DND-41 (cell line): ENCODE results near the gene CLEC19A.

ENCODE experiments used
- ATAC-seq: fragments of 200-7000 bp; cut with Tn5 transposase; 3 replicates; pipeline ENCODE4 v1.9.1; 2021; ENCODE audit warnings: low read depth; ENCODE audit not compliant: insufficient read depth
- DNase-seq: peaks from one replicate; pipeline ENCODE4 v3.0.0-alpha.2; 2020
- H2AFZ ChIP-seq: 2 replicates; pipeline ENCODE4 v1.6.0; 2012; ENCODE audit warnings: low read depth, low read length
- H3K27ac ChIP-seq: 2 replicates; pipeline ENCODE4 v1.5.1; 2012; ENCODE audit warnings: low read length, inconsistent platforms
- H3K27me3 ChIP-seq: fragments of 200-600 bp; sonication (generic); 2 replicates; pipeline ENCODE4 v1.6.0; 2012; ENCODE audit warnings: low read length, mild to moderate bottlenecking, inconsistent platforms; ENCODE audit not compliant: insufficient read depth, poor library complexity
- H3K36me3 ChIP-seq: 2 replicates; pipeline ENCODE4 v1.5.1; 2012; ENCODE audit warnings: low read length, inconsistent platforms; ENCODE audit not compliant: insufficient read depth
- H3K4me1 ChIP-seq: 2 replicates; pipeline ENCODE4 v1.5.1; 2012; ENCODE audit warnings: mild to moderate bottlenecking, low read length; ENCODE audit not compliant: insufficient read depth
- H3K4me2 ChIP-seq: 2 replicates; pipeline ENCODE4 v1.6.0; 2012; ENCODE audit warnings: mild to moderate bottlenecking, moderate library complexity, low read length, inconsistent platforms; ENCODE audit not compliant: insufficient read depth
- H3K4me3 ChIP-seq, 2 experiments: fragments of 200-600 bp in 1 of 2; shearing (Covaris generic) in 1 of 2; 2 replicates each; pipeline ENCODE4 v1.5.1; 2012 to 2016; ENCODE audit warnings: inconsistent platforms in 2 of 2, low read length in 2 of 2, mild to moderate bottlenecking in 2 of 2, low read depth in 1 of 2, moderate library complexity in 1 of 2
- H3K79me2 ChIP-seq: 2 replicates; pipeline ENCODE4 v1.6.0; 2012; ENCODE audit warnings: low read length, inconsistent platforms; ENCODE audit not compliant: insufficient read depth
- H3K9ac ChIP-seq: 2 replicates; pipeline ENCODE4 v1.6.0; 2012; ENCODE audit warnings: low read depth, mild to moderate bottlenecking, inconsistent platforms, low read length, moderate library complexity
- H3K9me3 ChIP-seq: 2 replicates; pipeline ENCODE4 v1.5.1; 2012; ENCODE audit warnings: low read length, moderate library complexity, mild to moderate bottlenecking, inconsistent platforms; ENCODE audit not compliant: insufficient read depth, severe bottlenecking
- H4K20me1 ChIP-seq: 2 replicates; pipeline ENCODE4 v1.6.0; 2012; ENCODE audit warnings: low read length; ENCODE audit not compliant: insufficient read depth
- EZH2 ChIP-seq: IDR thresholded peaks from 3 replicates; pipeline ENCODE4 v1.6.1; 2012; ENCODE audit warnings: borderline replicate concordance, low read depth, mild to moderate bottlenecking, moderate library complexity, low read length, inconsistent platforms; ENCODE audit not compliant: severe bottlenecking
- TF ChIP-seq, protein P1 (sequence below): IDR thresholded peaks from 2 replicates; pipeline ENCODE4 v1.5.1; 2012; ENCODE audit warnings: borderline replicate concordance, low read length, moderate library complexity, mild to moderate bottlenecking; ENCODE audit not compliant: poor library complexity, severe bottlenecking; ENCODE audit errors: extremely low read depth

Gene CLEC19A

GRCh38 chr16:19238406-19238805 lies 47.1 kb upstream of the CLEC19A start:
- Histone ChIP-seq H3K4me1 (no peaks in the 10 kb centered on the region), H3K27me3 (no peaks in the 10 kb centered on the region), H3K9me3 (peaks cover 32% of the 10 kb centered on the region), H3K9ac (no peak overlapping the region), H3K4me3 (no peak overlapping the region), H3K4me2 (no peak overlapping the region), H4K20me1 (no peaks in the 10 kb centered on the region), H2AFZ (no peak overlapping the region), H3K27ac (no peak overlapping the region), H3K79me2 (no peaks in the 10 kb centered on the region), H3K36me3 (no peaks in the 10 kb centered on the region)
- no peak for TF ChIP-seq EZH2
- TF ChIP-seq, protein P1, sequence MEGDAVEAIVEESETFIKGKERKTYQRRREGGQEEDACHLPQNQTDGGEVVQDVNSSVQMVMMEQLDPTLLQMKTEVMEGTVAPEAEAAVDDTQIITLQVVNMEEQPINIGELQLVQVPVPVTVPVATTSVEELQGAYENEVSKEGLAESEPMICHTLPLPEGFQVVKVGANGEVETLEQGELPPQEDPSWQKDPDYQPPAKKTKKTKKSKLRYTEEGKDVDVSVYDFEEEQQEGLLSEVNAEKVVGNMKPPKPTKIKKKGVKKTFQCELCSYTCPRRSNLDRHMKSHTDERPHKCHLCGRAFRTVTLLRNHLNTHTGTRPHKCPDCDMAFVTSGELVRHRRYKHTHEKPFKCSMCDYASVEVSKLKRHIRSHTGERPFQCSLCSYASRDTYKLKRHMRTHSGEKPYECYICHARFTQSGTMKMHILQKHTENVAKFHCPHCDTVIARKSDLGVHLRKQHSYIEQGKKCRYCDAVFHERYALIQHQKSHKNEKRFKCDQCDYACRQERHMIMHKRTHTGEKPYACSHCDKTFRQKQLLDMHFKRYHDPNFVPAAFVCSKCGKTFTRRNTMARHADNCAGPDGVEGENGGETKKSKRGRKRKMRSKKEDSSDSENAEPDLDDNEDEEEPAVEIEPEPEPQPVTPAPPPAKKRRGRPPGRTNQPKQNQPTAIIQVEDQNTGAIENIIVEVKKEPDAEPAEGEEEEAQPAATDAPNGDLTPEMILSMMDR: no peak
- ATAC-seq (no peak), DNase-seq (no peak)

DNA sequence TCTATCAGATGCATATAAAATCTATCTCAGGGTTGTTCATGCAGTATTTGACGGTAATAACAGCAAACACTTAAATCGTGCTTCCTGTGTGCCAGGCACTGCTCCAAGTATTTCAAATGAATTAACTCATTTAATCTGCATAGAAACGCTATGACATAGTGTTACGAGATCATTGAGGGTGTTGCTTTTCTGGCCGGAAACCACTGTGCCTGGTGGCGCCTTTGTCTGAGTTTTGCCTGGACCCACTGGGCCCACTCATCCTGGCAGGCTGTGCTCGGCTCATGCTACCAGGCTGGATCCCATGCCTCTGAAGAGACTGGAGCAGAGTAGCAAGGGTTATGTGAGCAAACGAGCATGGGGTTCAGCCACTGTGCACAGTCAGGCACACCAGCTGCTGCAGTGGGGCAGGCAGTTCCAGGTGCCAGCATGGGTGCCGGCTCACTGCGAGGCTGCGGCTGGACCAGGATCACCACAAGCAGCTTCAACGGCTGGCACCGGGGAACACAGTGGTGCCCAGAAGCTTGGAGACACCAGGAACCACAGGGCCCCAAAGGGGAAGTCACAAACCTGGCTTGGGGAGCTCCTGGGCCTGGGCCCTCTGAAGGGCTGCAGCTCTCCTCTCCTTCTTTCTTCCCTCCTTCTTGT lies 45.9 kb upstream of the CLEC19A start:
- no peaks in the 10 kb centered on the region for H4K20me1 ChIP-seq
- DNase-seq: no peak

GRCh38 chr16:19240494-19240893 lies 45.0 kb upstream of the CLEC19A start:
- Histone ChIP-seq H3K4me2 (no peak overlapping the region), H3K27me3 (no peaks in the 10 kb centered on the region), H3K27ac (no peak overlapping the region), H4K20me1 (no peaks in the 10 kb centered on the region), H3K79me2 (no peaks in the 10 kb centered on the region), H3K9ac (no peak overlapping the region), H2AFZ (no peak overlapping the region), H3K9me3 (peaks cover 23% of the 10 kb centered on the region), H3K36me3 (no peaks in the 10 kb centered on the region), H3K4me3 (no peak overlapping the region), H3K4me1 (no peaks in the 10 kb centered on the region)
- DNase-seq (no peak), ATAC-seq (no peak)
- no peak for TF ChIP-seq EZH2
- TF ChIP-seq, protein P1: no peak

More for the DNA sequence above, 45.9 kb upstream of the CLEC19A start:
- Histone ChIP-seq H3K4me2 (no peak overlapping the region), H2AFZ (no peak overlapping the region), H3K27ac (no peak overlapping the region), H3K9ac (no peak overlapping the region), H3K79me2 (no peaks in the 10 kb centered on the region), H3K4me1 (no peaks in the 10 kb centered on the region), H3K36me3 (no peaks in the 10 kb centered on the region), H3K9me3 (peaks cover 31% of the 10 kb centered on the region), H3K4me3 (no peak overlapping the region), H3K27me3 (no peaks in the 10 kb centered on the region)
- no peak for ATAC-seq
- TF ChIP-seq, protein P1: no peak
- no peak for TF ChIP-seq EZH2
